HEK293T (cell line): ENCODE results near the gene PXMP2.

Experiments
- ARNT ChIP-seq: fragments of 450-650 bp; IDR thresholded peaks from 2 replicates; pipeline ENCODE4 v1.6.1; 2017; ENCODE audit warnings: mild to moderate bottlenecking
- BHLHE40 ChIP-seq: fragments of 450-650 bp; IDR thresholded peaks from 2 replicates; pipeline ENCODE4 v1.6.1; 2016; ENCODE audit warnings: mild to moderate bottlenecking, moderate library complexity, borderline replicate concordance
- CTBP1 ChIP-seq: fragments of 450-650 bp; IDR thresholded peaks from 2 replicates; pipeline ENCODE4 v1.6.1; 2016; ENCODE audit warnings: borderline replicate concordance
- ELF4 ChIP-seq: fragments of 450-650 bp; IDR thresholded peaks from 2 replicates; pipeline ENCODE4 v1.6.1; 2017; ENCODE audit warnings: antibody characterized with exemption
- FOXA1 ChIP-seq: fragments of 450-650 bp; IDR thresholded peaks from 2 replicates; pipeline ENCODE4 v1.6.1; 2016; ENCODE audit warnings: mild to moderate bottlenecking
- FOXK2 ChIP-seq: fragments of 450-650 bp; IDR thresholded peaks from 2 replicates; pipeline ENCODE4 v1.6.1; 2016; ENCODE audit warnings: mild to moderate bottlenecking
- FOXM1 ChIP-seq: fragments of 450-650 bp; IDR thresholded peaks from 2 replicates; pipeline ENCODE4 v1.6.1; 2017; ENCODE audit warnings: mild to moderate bottlenecking, borderline replicate concordance
- L3MBTL2 ChIP-seq: fragments of 450-650 bp; conservative IDR thresholded peaks from 2 replicates; pipeline ENCODE4 v1.6.1; 2016; ENCODE audit warnings: mild to moderate bottlenecking
- LEF1 ChIP-seq: fragments of 450-650 bp; IDR thresholded peaks from 2 replicates; pipeline ENCODE4 v1.6.1; 2017; ENCODE audit warnings: mild to moderate bottlenecking, borderline replicate concordance
- NFRKB ChIP-seq: fragments of 450-650 bp; IDR thresholded peaks from 2 replicates; pipeline ENCODE4 v1.6.1; 2016; ENCODE audit warnings: mild to moderate bottlenecking, moderate library complexity
- PKNOX1 ChIP-seq: fragments of 450-650 bp; IDR thresholded peaks from 2 replicates; pipeline ENCODE4 v1.6.1; 2016
- SP1 ChIP-seq: fragments of 450-650 bp; IDR thresholded peaks from 2 replicates; pipeline ENCODE4 v1.6.1; 2017
- SUZ12 ChIP-seq: fragments of 450-650 bp; IDR thresholded peaks from 2 replicates; pipeline ENCODE4 v1.6.1; 2016; ENCODE audit warnings: mild to moderate bottlenecking
- TARDBP ChIP-seq: fragments of 450-650 bp; IDR thresholded peaks from 2 replicates; pipeline ENCODE4 v1.6.1; 2016

GRCh38 chr12:132702640-132703039 is 15.3 kb downstream of the PXMP2 start:
- TF ChIP-seq L3MBTL2: no peak
- TF ChIP-seq FOXM1: no peak
- TF ChIP-seq CTBP1: no peak
- no peak for TF ChIP-seq NFRKB
- TF ChIP-seq SUZ12: no peak
- TF ChIP-seq FOXA1: no peak
- TF ChIP-seq ARNT: no peak
- TF ChIP-seq SP1: no peak
- TF ChIP-seq PKNOX1: no peak
- TF ChIP-seq TARDBP: no peak
- no peak for TF ChIP-seq ELF4
- TF ChIP-seq LEF1: no peak
- no peak for TF ChIP-seq FOXK2
- TF ChIP-seq BHLHE40: no peak
